ENCODE results near the gene HBEGF.

HBEGF gene

GRCh38 chr5:140360681-140361479 is 14.5 kb upstream of the HBEGF start:
- Histone ChIP-seq H3K27ac (ENCODE audit: low read depth, low read length, severe bottlenecking) (no peak overlapping the region), H3K36me3 (ENCODE audit: control insufficient read depth, insufficient read depth, low read length) (no peaks in the 10 kb centered on the region), H3K4me1 (ENCODE audit: control insufficient read depth, insufficient read depth, low read length, poor library complexity, severe bottlenecking) (peaks cover 4% of the 10 kb centered on the region), H3K9me3 (ENCODE audit: control insufficient read depth, low read length) (no peaks in the 10 kb centered on the region), H3K4me3 (ENCODE audit: extremely low read depth, insufficient read depth, low read length, poor library complexity, severe bottlenecking) (no peak overlapping the region)
- 75 to 78% methylated on average over 3 to 6 of the region's 7 CpGs for WGBS, 2 experiments (ENCODE audit: insufficient coverage in 2 of 2)

DNA sequence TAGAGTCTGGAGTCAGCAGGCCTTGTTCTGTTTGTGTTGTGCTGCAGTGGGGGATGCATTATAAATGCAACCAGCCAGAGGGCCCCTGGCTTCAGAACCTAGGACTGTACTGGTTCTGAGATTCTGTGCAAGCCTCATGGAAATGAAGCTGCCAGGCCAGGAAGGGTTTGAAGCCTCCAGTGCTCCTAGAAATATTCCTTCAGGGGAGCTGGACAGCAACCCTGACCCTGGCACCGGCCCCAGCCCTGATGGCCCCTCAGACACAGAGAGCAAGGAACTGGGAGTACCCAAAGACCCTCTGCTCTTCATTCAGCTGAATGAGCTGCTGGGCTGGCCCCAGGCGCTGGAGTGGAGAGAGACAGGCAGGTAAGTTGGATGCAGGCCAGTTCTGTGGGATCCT is 13.7 kb upstream of the HBEGF start, which contains the start of gene SLC4A9:
Gene SLC4A9 (plus strand): TSS at position 94 of the 400 bp plus-strand sequence. CDS start 43 bp downstream, at position 137.
- no peaks in the 10 kb centered on the region for H3K36me3 ChIP-seq (ENCODE audit: control insufficient read depth, insufficient read depth, low read length)
- no peak within 1 kb of the TSS for H3K27ac ChIP-seq (ENCODE audit: low read depth, low read length, severe bottlenecking)
- H3K9me3 ChIP-seq (ENCODE audit: control insufficient read depth, low read length): no peaks in the 10 kb centered on the region
- H3K4me1 ChIP-seq (ENCODE audit: control insufficient read depth, insufficient read depth, low read length, poor library complexity, severe bottlenecking): peaks cover 4% of the 10 kb centered on the region
- no peak within 1 kb of the TSS for H3K4me3 ChIP-seq (ENCODE audit: extremely low read depth, insufficient read depth, low read length, poor library complexity, severe bottlenecking)
- WGBS, 2 experiments (ENCODE audit: insufficient coverage in 2 of 2): 92 to 100% methylated on average over 1 to 2 of the region's 2 CpGs

DNA sequence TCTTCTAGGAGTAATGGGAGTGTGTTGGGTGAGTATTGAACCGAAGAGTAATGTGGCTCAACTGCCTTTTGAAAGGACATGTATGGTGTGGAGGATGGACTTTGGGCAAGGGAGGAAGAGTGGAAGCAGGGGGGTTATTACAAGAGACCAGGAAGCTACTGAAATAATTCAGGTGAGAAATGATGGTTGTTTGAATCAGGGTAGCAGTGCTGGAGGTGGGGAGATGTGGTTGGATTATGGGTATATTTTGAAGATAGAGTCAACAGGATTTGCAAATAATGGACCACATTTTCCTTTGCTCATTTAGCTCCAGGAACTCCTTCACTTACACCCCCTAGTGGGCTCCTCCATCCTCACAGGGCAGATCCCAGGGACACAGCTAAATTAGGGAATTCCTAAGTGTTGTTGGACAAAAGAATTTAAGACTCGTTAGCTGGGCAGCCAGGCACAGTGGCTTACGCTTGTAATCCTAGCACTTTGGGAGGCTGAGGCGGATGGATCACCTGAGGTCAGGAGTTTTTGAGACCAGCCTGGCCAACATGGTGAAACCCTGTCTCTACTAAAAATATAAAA is 12.4 kb upstream of the HBEGF start:
- peaks cover 4% of the 10 kb centered on the region for H3K4me1 ChIP-seq (ENCODE audit: control insufficient read depth, insufficient read depth, low read length, poor library complexity, severe bottlenecking)
- 74 to 89% methylated on average over 3 to 4 of the region's 4 CpGs for WGBS, 2 experiments (ENCODE audit: insufficient coverage in 2 of 2)
- H3K27ac ChIP-seq (ENCODE audit: low read depth, low read length, severe bottlenecking): peak overlapping the region; percentile 81
- H3K4me3 ChIP-seq (ENCODE audit: extremely low read depth, insufficient read depth, low read length, poor library complexity, severe bottlenecking): no peak overlapping the region
- no peaks in the 10 kb centered on the region for H3K36me3 ChIP-seq (ENCODE audit: control insufficient read depth, insufficient read depth, low read length)
- no peaks in the 10 kb centered on the region for H3K9me3 ChIP-seq (ENCODE audit: control insufficient read depth, low read length)

DNA sequence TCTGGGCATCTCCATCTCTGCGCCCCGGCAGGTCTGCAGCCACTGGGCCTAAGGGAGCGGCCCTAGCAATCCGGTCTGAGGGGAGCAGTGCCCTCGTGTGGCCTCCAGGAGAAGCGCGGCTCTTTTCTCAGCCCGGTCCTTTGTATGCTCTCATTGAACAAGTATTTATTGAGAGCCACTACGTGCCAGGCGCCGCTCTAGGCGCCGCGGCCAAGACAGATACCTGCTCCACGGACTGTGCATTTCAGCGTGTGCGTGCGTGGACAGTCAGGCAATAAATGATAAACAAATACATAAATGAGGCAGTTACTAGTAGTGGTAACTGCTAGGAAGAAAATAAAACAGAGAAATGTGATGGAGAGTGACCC is 11.3 kb upstream of the HBEGF start:
- 6 to 8% methylated on average over 15 to 17 of the region's 18 CpGs for WGBS, 2 experiments (ENCODE audit: insufficient coverage in 2 of 2)
- H3K4me1 ChIP-seq (ENCODE audit: control insufficient read depth, insufficient read depth, low read length, poor library complexity, severe bottlenecking): peaks cover 4% of the 10 kb centered on the region
- H3K36me3 ChIP-seq (ENCODE audit: control insufficient read depth, insufficient read depth, low read length): no peaks in the 10 kb centered on the region
- H3K27ac ChIP-seq (ENCODE audit: low read depth, low read length, severe bottlenecking): peak overlapping the region; percentile 81
- H3K9me3 ChIP-seq (ENCODE audit: control insufficient read depth, low read length): no peaks in the 10 kb centered on the region
- H3K4me3 ChIP-seq (ENCODE audit: extremely low read depth, insufficient read depth, low read length, poor library complexity, severe bottlenecking): no peak overlapping the region

GRCh38 chr5:140356853-140357725 is 10.7 kb upstream of the HBEGF start:
- Histone ChIP-seq H3K4me1 (ENCODE audit: control insufficient read depth, insufficient read depth, low read length, poor library complexity, severe bottlenecking) (peaks cover 4% of the 10 kb centered on the region), H3K9me3 (ENCODE audit: control insufficient read depth, low read length) (no peaks in the 10 kb centered on the region), H3K36me3 (ENCODE audit: control insufficient read depth, insufficient read depth, low read length) (no peaks in the 10 kb centered on the region), H3K27ac (ENCODE audit: low read depth, low read length, severe bottlenecking) (no peak overlapping the region), H3K4me3 (ENCODE audit: extremely low read depth, insufficient read depth, low read length, poor library complexity, severe bottlenecking) (no peak overlapping the region)
- WGBS, 2 experiments (ENCODE audit: insufficient coverage in 2 of 2): 46 to 92% methylated on average over 3 to 4 of the region's 10 CpGs

DNA sequence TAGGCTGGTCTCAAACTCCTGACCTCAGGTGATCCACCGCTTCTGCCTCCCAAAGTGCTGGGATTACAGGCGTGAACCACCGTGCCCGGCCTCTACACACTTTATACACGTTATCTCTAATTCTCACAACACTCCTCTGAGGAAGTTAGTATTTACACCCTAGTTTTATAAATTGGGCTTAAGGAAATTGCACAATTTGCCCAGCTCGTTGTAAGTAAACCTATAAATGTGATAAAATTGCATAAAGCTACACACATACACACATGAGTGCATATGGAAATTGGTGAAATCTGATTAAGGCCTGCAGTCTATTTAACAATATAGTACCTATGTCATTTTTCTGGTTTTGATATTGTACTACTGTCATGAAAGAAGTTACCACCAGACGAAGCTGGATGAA is 9.1 kb upstream of the HBEGF start:
- WGBS, 2 experiments (ENCODE audit: insufficient coverage in 2 of 2): 86 to 100% methylated on average over 1 of the region's 7 CpGs
- no peak overlapping the region for H3K27ac ChIP-seq (ENCODE audit: low read depth, low read length, severe bottlenecking)
- no peak overlapping the region for H3K4me3 ChIP-seq (ENCODE audit: extremely low read depth, insufficient read depth, low read length, poor library complexity, severe bottlenecking)
- no peaks in the 10 kb centered on the region for H3K9me3 ChIP-seq (ENCODE audit: control insufficient read depth, low read length)
- peaks cover 4% of the 10 kb centered on the region for H3K4me1 ChIP-seq (ENCODE audit: control insufficient read depth, insufficient read depth, low read length, poor library complexity, severe bottlenecking)
- no peaks in the 10 kb centered on the region for H3K36me3 ChIP-seq (ENCODE audit: control insufficient read depth, insufficient read depth, low read length)

DNA sequence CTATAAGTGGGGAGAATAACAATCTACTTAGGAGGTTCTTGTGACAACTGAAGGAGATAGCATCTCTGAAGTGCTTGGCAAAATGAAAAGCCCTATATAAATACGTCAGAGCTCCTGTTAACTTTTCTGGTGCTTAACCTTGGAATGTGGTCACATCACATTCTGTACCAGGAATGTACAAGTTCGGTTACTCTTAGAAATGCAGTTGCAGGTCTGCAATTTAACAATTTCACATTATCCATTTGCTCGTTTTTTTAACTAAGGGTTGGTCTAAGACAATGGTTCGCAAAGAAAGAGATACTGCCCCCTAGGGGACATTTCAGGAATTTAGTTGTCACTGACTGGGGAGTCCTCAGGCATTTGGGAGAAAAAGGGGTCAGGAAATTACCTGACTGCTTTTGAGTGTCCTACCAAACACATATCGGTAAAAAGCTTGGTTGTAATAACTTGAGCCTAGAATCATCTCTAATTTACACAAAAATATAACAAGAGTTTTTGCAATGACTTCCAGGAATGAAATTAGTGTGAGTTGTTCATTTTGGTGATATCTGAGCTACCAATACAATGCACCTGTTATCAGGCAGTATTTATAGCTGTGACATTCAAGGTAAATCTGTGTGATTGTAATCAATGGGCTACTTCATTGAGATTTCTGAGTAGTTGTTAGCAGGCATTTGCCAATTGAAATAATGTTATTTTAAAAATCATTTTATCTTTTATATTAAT is 5.4 kb upstream of the HBEGF start:
- H3K36me3 ChIP-seq (ENCODE audit: control insufficient read depth, insufficient read depth, low read length): no peaks in the 10 kb centered on the region
- no peak overlapping the region for H3K27ac ChIP-seq (ENCODE audit: low read depth, low read length, severe bottlenecking)
- H3K4me1 ChIP-seq (ENCODE audit: control insufficient read depth, insufficient read depth, low read length, poor library complexity, severe bottlenecking): no peaks in the 10 kb centered on the region
- WGBS, 2 experiments (ENCODE audit: insufficient coverage in 2 of 2): 25 to 30% methylated on average over 2 to 4 of the region's 5 CpGs
- no peak overlapping the region for H3K4me3 ChIP-seq (ENCODE audit: extremely low read depth, insufficient read depth, low read length, poor library complexity, severe bottlenecking)
- no peaks in the 10 kb centered on the region for H3K9me3 ChIP-seq (ENCODE audit: control insufficient read depth, low read length)

GRCh38 chr5:140349244-140349643 is 2.8 kb upstream of the HBEGF start:
- Histone ChIP-seq H3K4me1 (ENCODE audit: control insufficient read depth, insufficient read depth, low read length, poor library complexity, severe bottlenecking) (peaks cover 13% of the 10 kb centered on the region), H3K9me3 (ENCODE audit: control insufficient read depth, low read length) (no peaks in the 10 kb centered on the region), H3K36me3 (ENCODE audit: control insufficient read depth, insufficient read depth, low read length) (peaks cover 6% of the 10 kb centered on the region), H3K4me3 (ENCODE audit: extremely low read depth, insufficient read depth, low read length, poor library complexity, severe bottlenecking) (no peak overlapping the region), H3K27ac (ENCODE audit: low read depth, low read length, severe bottlenecking) (no peak overlapping the region)
- 86 to 93% methylated on average over 2 of the region's 2 CpGs for WGBS, 2 experiments (ENCODE audit: insufficient coverage in 2 of 2)

DNA sequence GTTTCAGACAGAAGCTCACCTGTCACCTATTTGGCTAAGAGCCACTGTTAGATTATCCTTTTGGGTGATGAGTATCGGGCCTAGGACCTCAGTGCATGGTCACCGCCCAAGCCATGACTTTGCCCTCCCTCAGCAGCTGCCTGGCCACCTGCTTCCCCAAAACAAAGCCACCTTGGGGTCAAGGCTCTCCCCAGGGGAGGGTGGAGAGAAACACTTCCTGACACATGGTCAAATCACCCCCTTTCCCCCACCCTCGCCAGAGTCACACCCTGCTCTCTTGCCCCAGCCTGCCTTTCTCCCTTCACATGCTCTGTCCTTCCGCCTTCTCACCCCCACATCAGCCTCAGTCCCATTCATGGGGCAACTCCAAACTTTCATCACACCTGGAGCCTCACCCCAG is 1.7 kb upstream of the HBEGF start:
- 71 to 90% methylated on average over 1 to 3 of the region's 4 CpGs for WGBS, 2 experiments (ENCODE audit: insufficient coverage in 2 of 2)

GRCh38 chr5:140347360-140347759 is 957 bp upstream of the HBEGF start:
- H3K36me3 ChIP-seq (ENCODE audit: control insufficient read depth, insufficient read depth, low read length): peaks cover 11% of the 10 kb centered on the region
- 100% methylated on average over 1 of the region's 2 CpGs for WGBS, 2 experiments (ENCODE audit: insufficient coverage in 2 of 2)
- H3K4me3 ChIP-seq (ENCODE audit: extremely low read depth, insufficient read depth, low read length, poor library complexity, severe bottlenecking): no peak overlapping the region
- H3K27ac ChIP-seq (ENCODE audit: low read depth, low read length, severe bottlenecking): no peak overlapping the region
- H3K4me1 ChIP-seq (ENCODE audit: control insufficient read depth, insufficient read depth, low read length, poor library complexity, severe bottlenecking): peaks cover 22% of the 10 kb centered on the region
- no peaks in the 10 kb centered on the region for H3K9me3 ChIP-seq (ENCODE audit: control insufficient read depth, low read length)

More for the DNA sequence above, 1.7 kb upstream of the HBEGF start:
- no peak overlapping the region for H3K4me3 ChIP-seq (ENCODE audit: extremely low read depth, insufficient read depth, low read length, poor library complexity, severe bottlenecking)
- peaks cover 6% of the 10 kb centered on the region for H3K36me3 ChIP-seq (ENCODE audit: control insufficient read depth, insufficient read depth, low read length)
- H3K4me1 ChIP-seq (ENCODE audit: control insufficient read depth, insufficient read depth, low read length, poor library complexity, severe bottlenecking): peaks cover 15% of the 10 kb centered on the region
- H3K27ac ChIP-seq (ENCODE audit: low read depth, low read length, severe bottlenecking): no peak overlapping the region
- no peaks in the 10 kb centered on the region for H3K9me3 ChIP-seq (ENCODE audit: control insufficient read depth, low read length)

Measured in mesodermal cell (in vitro differentiated cells).